ENCODE data around the gene CSNK1D.

DNA sequence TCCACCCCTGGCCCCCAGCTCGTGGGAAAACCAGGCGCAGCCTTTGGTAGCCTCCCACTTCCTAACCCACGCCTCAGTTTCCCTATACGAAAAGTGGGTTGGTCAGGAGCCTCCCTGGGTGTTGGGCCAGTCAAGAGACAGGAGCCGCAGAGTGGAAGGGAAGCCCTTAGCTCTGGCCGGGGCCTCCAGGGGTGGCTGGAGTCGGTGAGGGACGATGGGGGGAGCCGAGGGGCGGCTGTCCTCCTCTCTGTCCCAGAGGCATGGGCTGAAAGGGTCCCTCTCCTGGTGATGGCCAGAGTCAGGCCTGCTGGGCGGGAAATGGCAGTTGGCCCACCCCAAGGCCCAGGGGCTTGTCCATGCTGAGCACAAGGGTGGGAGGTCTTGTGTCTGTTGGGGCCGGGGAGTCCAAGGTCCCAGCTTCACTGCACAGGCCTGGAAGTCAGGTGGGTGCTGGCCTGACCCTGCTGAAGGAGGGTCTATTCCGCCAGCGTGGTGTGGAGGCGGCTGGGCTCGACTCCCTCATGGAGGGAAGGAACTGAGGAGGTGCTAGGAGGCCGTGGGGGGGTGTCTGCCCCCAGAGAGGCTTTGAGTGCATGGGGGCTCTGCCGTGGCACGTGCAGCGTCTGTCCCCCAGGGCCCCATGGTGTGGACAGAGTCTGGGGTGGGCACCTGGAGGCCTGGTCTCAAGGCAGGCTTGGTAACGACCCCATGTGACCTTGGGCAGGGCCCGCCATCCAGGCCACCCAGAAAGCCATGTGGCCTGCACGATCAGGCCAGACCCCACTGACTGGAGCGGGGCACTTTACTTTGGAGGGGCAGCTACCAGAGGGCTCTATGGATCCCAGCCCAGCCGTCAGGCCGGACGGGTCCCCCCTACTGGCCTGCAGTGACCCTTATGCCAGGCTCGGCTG lies 43.5 kb downstream of the CSNK1D start:
- no peak for TF ChIP-seq POLR2AphosphoS5 (IDR thresholded peaks at IDR 0.05; ENCODE audit: low read depth, low read length)
- TF ChIP-seq SIN3A (IDR thresholded peaks at IDR 0.05; ENCODE audit: borderline replicate concordance, insufficient read depth, low read length), result no peak
- TF ChIP-seq, protein P1, sequence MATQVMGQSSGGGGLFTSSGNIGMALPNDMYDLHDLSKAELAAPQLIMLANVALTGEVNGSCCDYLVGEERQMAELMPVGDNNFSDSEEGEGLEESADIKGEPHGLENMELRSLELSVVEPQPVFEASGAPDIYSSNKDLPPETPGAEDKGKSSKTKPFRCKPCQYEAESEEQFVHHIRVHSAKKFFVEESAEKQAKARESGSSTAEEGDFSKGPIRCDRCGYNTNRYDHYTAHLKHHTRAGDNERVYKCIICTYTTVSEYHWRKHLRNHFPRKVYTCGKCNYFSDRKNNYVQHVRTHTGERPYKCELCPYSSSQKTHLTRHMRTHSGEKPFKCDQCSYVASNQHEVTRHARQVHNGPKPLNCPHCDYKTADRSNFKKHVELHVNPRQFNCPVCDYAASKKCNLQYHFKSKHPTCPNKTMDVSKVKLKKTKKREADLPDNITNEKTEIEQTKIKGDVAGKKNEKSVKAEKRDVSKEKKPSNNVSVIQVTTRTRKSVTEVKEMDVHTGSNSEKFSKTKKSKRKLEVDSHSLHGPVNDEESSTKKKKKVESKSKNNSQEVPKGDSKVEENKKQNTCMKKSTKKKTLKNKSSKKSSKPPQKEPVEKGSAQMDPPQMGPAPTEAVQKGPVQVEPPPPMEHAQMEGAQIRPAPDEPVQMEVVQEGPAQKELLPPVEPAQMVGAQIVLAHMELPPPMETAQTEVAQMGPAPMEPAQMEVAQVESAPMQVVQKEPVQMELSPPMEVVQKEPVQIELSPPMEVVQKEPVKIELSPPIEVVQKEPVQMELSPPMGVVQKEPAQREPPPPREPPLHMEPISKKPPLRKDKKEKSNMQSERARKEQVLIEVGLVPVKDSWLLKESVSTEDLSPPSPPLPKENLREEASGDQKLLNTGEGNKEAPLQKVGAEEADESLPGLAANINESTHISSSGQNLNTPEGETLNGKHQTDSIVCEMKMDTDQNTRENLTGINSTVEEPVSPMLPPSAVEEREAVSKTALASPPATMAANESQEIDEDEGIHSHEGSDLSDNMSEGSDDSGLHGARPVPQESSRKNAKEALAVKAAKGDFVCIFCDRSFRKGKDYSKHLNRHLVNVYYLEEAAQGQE (IDR thresholded peaks at IDR 0.05; ENCODE audit: insufficient read depth in 1 of 2, low read depth in 2 of 2, low read length in 2 of 2), result 0 out of 4 replicates have a peak, but pooled peaks of 1 of the 2 experiments have one; percentile 16
- TF ChIP-seq TAF1 (IDR thresholded peaks at IDR 0.05; ENCODE audit: borderline replicate concordance, insufficient read depth, low read length), result no peak
- TF ChIP-seq FOXP2 (optimal IDR thresholded peaks at IDR 0.05; ENCODE audit: borderline replicate concordance, extremely low read depth, extremely low read length, insufficient read depth), result no peak

All from PFSK-1 (cell line).